VCaP (cell line): ENCODE measurements around the gene NBPF1.
"Not testable (repeated sequence)": the region's sequence is repeated elsewhere in the genome, so short reads cannot be mapped to it uniquely, and the experiment has no call there.

Experiments used
- H3K27ac ChIP-seq: fragments of 450-650 bp; 2 replicates; pipeline ENCODE4 v1.5.1; 2017
- CTCF ChIP-seq: fragments of 450-650 bp; conservative IDR thresholded peaks from 2 replicates; pipeline ENCODE4 v1.5.1; 2017; ENCODE audit warnings: mild to moderate bottlenecking, moderate library complexity

NBPF1 gene

GRCh38 chr1:16550212-16550918 is 63.0 kb downstream of the NBPF1 start:
- not testable (repeated sequence) for H3K27ac ChIP-seq

GRCh38 chr1:16549545-16549944 is 63.8 kb downstream of the NBPF1 start:
- not testable (repeated sequence) for H3K27ac ChIP-seq

- not testable (repeated sequence) for H3K27ac ChIP-seq
Measured at GRCh38 chr1:16547502-16548241, 65.7 kb downstream of the NBPF1 start.

- not testable (repeated sequence) for H3K27ac ChIP-seq
Measured at GRCh38 chr1:16545682-16546095, 67.7 kb downstream of the NBPF1 start.

- H3K27ac ChIP-seq = not testable (repeated sequence)
Measured at GRCh38 chr1:16540421-16540893, 72.9 kb downstream of the NBPF1 start.

GRCh38 chr1:16537528-16537927 is 75.8 kb downstream of the NBPF1 start:
- not testable (repeated sequence) for H3K27ac ChIP-seq

- not testable (repeated sequence) for H3K27ac ChIP-seq
Measured at GRCh38 chr1:16536796-16537195, 76.6 kb downstream of the NBPF1 start.

GRCh38 chr1:16535898-16536297 is 77.5 kb downstream of the NBPF1 start:
- not testable (repeated sequence) for H3K27ac ChIP-seq

- H3K27ac ChIP-seq = not testable (repeated sequence)
Measured at GRCh38 chr1:16535487-16535886, 77.9 kb downstream of the NBPF1 start.

- not testable (repeated sequence) for H3K27ac ChIP-seq
Measured at GRCh38 chr1:16534829-16535456, 78.4 kb downstream of the NBPF1 start.

GRCh38 chr1:16534239-16534828 is 79.0 kb downstream of the NBPF1 start:
- not testable (repeated sequence) for H3K27ac ChIP-seq

- H3K27ac ChIP-seq = not testable (repeated sequence)
Measured at GRCh38 chr1:16532235-16532991, 81.0 kb downstream of the NBPF1 start.

GRCh38 chr1:16528338-16528737 is 85.0 kb downstream of the NBPF1 start:
- H3K27ac ChIP-seq = not testable (repeated sequence)

GRCh38 chr1:16525769-16526168 is 87.6 kb downstream of the NBPF1 start:
- H3K27ac ChIP-seq = not testable (repeated sequence)

- H3K27ac ChIP-seq = not testable (repeated sequence)
Measured at GRCh38 chr1:16521679-16522078, 91.7 kb downstream of the NBPF1 start.

- TF ChIP-seq CTCF = no peak
- H3K27ac ChIP-seq = no peak overlapping the region
Measured at GRCh38 chr1:16521288-16521583, 92.1 kb downstream of the NBPF1 start.

- H3K27ac ChIP-seq = not testable (repeated sequence)
Measured at GRCh38 chr1:16520435-16521287, 92.7 kb downstream of the NBPF1 start.

GRCh38 chr1:16519255-16519951 is 94.0 kb downstream of the NBPF1 start:
- not testable (repeated sequence) for H3K27ac ChIP-seq

GRCh38 chr1:16518913-16519254 is 94.5 kb downstream of the NBPF1 start:
- not testable (repeated sequence) for H3K27ac ChIP-seq
